HepG2 (cell line): ENCODE results near the gene TOP1. TPM values are rescaled to one million over a fixed set of nuclear protein-coding genes. Genes with fewer than 3 reads are reported as not detected.

Experiments
- BORCS8-MEF2B ChIP-seq: sonication (generic); formaldehyde crosslinking; IDR thresholded peaks from 2 replicates; pipeline ENCODE4 v1.8.0; 2022; ENCODE audit warnings: mild to moderate bottlenecking, missing genetic modification reagents
- BRF2 ChIP-seq: sonication (generic); formaldehyde crosslinking; IDR thresholded peaks from 2 replicates; pipeline ENCODE4 v1.8.1; 2022; ENCODE audit warnings: mild to moderate bottlenecking, missing genetic modification reagents
- CENPX ChIP-seq: sonication (generic); formaldehyde crosslinking; IDR thresholded peaks from 2 replicates; pipeline ENCODE4 v1.9.0; 2021; ENCODE audit warnings: mild to moderate bottlenecking, missing genetic modification reagents, moderate library complexity
- ESRRA ChIP-seq: sonication (generic); formaldehyde crosslinking; IDR thresholded peaks from 2 replicates; pipeline ENCODE4 v1.5.1; 2020; ENCODE audit warnings: mild to moderate bottlenecking, low read depth, missing genetic modification reagents
- FOXK2 ChIP-seq: fragments of 450-650 bp; IDR thresholded peaks from 2 replicates; pipeline ENCODE4 v1.6.1; 2016
- GABPB1 ChIP-seq: IDR thresholded peaks from 2 replicates; pipeline ENCODE4 v1.6.1; 2016; ENCODE audit warnings: mild to moderate bottlenecking, missing genetic modification reagents, moderate library complexity, missing compliant biosample characterization
- GLI4 ChIP-seq: sonication (generic); formaldehyde crosslinking; IDR thresholded peaks from 2 replicates; pipeline ENCODE4 v1.5.1; 2020; ENCODE audit warnings: missing genetic modification reagents, mild to moderate bottlenecking, moderate library complexity, borderline replicate concordance
- GPN1 ChIP-seq: sonication (generic); formaldehyde crosslinking; IDR thresholded peaks from 2 replicates; pipeline ENCODE4 v1.5.1; 2020; ENCODE audit warnings: missing genetic modification reagents, borderline replicate concordance
- GTF2F1 ChIP-seq: fragments of 150-350 bp; IDR thresholded peaks from 2 replicates; pipeline ENCODE4 v1.6.1; 2014; ENCODE audit warnings: low read length
- HDAC2 ChIP-seq: sonication (generic); formaldehyde crosslinking; IDR thresholded peaks from 2 replicates; pipeline ENCODE4 v1.4.0; 2020; ENCODE audit warnings: missing genetic modification reagents
- HOXD1 ChIP-seq: sonication (generic); formaldehyde crosslinking; IDR thresholded peaks from 2 replicates; pipeline ENCODE4 v1.5.0; 2020; ENCODE audit warnings: missing genetic modification reagents
- KAT8 ChIP-seq: IDR thresholded peaks from 2 replicates; pipeline ENCODE4 v1.6.1; 2016; ENCODE audit warnings: missing genetic modification reagents, missing compliant biosample characterization
- KDM1A ChIP-seq: IDR thresholded peaks from 2 replicates; pipeline ENCODE4 v1.6.1; 2016; ENCODE audit warnings: missing compliant biosample characterization
- KDM6A ChIP-seq: IDR thresholded peaks from 2 replicates; pipeline ENCODE4 v1.6.1; 2016; ENCODE audit warnings: low read depth
- MTERF4 ChIP-seq: sonication (generic); formaldehyde crosslinking; IDR thresholded peaks from 2 replicates; pipeline ENCODE4 v1.8.0; 2023; ENCODE audit warnings: mild to moderate bottlenecking, missing genetic modification reagents
- MXI1 ChIP-seq: IDR thresholded peaks from 3 replicates; pipeline ENCODE4 v1.6.1; 2012; ENCODE audit warnings: low read depth, low read length, inconsistent platforms, borderline replicate concordance
- PHF5A ChIP-seq: IDR thresholded peaks from one replicate; pipeline ENCODE4 v1.6.1; 2018; ENCODE audit warnings: low read depth, missing genetic modification reagents; ENCODE audit not compliant: unreplicated experiment
- PITX1 ChIP-seq: sonication (generic); formaldehyde crosslinking; IDR thresholded peaks from 2 replicates; pipeline ENCODE4 v1.5.1; 2020; ENCODE audit warnings: mild to moderate bottlenecking, missing genetic modification reagents
- TCF7 ChIP-seq: sonication (generic); IDR thresholded peaks from 2 replicates; pipeline ENCODE4 v1.6.1; 2016; ENCODE audit warnings: antibody characterized with exemption, low read depth
- ZBTB26 ChIP-seq: IDR thresholded peaks from 2 replicates; pipeline ENCODE4 v1.6.1; 2016; ENCODE audit warnings: missing compliant biosample characterization, missing genetic modification reagents, borderline replicate concordance
- ZKSCAN1 ChIP-seq: fragments of 150-350 bp; IDR thresholded peaks from 2 replicates; pipeline ENCODE4 v1.6.1; 2014; ENCODE audit warnings: low read length
- ZNF503 ChIP-seq: sonication (generic); formaldehyde crosslinking; IDR thresholded peaks from 2 replicates; pipeline ENCODE4 v1.4.0; 2020; ENCODE audit warnings: missing genetic modification reagents
- ZNF737 ChIP-seq: sonication (generic); formaldehyde crosslinking; IDR thresholded peaks from 2 replicates; pipeline ENCODE4 v1.5.0; 2020; ENCODE audit warnings: missing genetic modification reagents, mild to moderate bottlenecking, borderline replicate concordance
- ZNF740 ChIP-seq: sonication (generic); formaldehyde crosslinking; IDR thresholded peaks from 2 replicates; pipeline ENCODE4 v1.4.0; 2020; ENCODE audit warnings: missing genetic modification reagents
- ZNF83 ChIP-seq: sonication (generic); formaldehyde crosslinking; IDR thresholded peaks from 2 replicates; pipeline ENCODE4 v1.4.0; 2020; ENCODE audit warnings: missing genetic modification reagents, mild to moderate bottlenecking, borderline replicate concordance
- ZSCAN12 ChIP-seq: sonication (generic); formaldehyde crosslinking; IDR thresholded peaks from 2 replicates; pipeline ENCODE4 v1.9.0; 2021; ENCODE audit warnings: mild to moderate bottlenecking, missing genetic modification reagents
- polyA plus RNA-seq, 8 experiments: library from polyadenylated mRNA; depleted of rRNA in 3 of 8; stranded (reverse) in 7 of 8; unstranded in 1 of 8; fragments of >200 nt; fragmentation: Illumina TruSeq in 4 of 8; extraction: Trizol in 4 of 8; gene quantifications; 2 replicates each; pipeline versions ENCODE4 v1.2.1 to v1.2.3, GENCODE V29; 2011 to 2016; ENCODE audit warnings: low read depth in 4 of 8, missing spikeins in 1 of 8, mixed read lengths in 1 of 8; ENCODE audit not compliant: insufficient read depth in 1 of 8
- total RNA-seq, 5 experiments: library from RNA; depleted of rRNA; stranded (reverse); fragments of >200 nt; fragmentation: Illumina TruSeq; extraction: Trizol; gene quantifications; 2 replicates each; pipeline ENCODE4 v1.2.3, GENCODE V29; 2016; ENCODE audit warnings: low read depth in 1 of 5

Gene TOP1
- total and polyA plus RNA-seq, 2 of the 13 experiments (the other 11 are each of a cell fraction or from before 2014, with no cell fraction given): 10.2 to 19.4 TPM

GRCh38 chr20:41136680-41137613, 108.3 kb downstream of the TOP1 start, which contains the start of gene PLCG1 (continued):
- TF ChIP-seq HDAC2 (CRISPR knock-in tag) (peak; percentile 67; the same call in 1 of the 2 replicates), GABPB1 (CRISPR knock-in tag) (peak; percentile 86), ESRRA (no peak), ZKSCAN1 (no peak), GTF2F1 (no peak), KDM6A (no peak), BORCS8-MEF2B (CRISPR knock-in tag) (peak; percentile 93), MXI1 (peak; percentile 53; the same call in 2 of the 3 replicates), PITX1 (CRISPR knock-in tag) (peak; percentile 43), PHF5A (CRISPR knock-in tag) (peak; percentile 91), ZSCAN12 (peak; percentile 82; the same call in 1 of the 2 replicates), KAT8 (CRISPR knock-in tag) (peak; percentile 75), ZNF83 (CRISPR knock-in tag) (no peak), ZNF740 (CRISPR knock-in tag) (peak; percentile 84), TCF7 (no peak), BRF2 (CRISPR knock-in tag) (peak; percentile 72; the same call in 1 of the 2 replicates), FOXK2 (no peak), ZBTB26 (CRISPR knock-in tag) (peak; percentile 57; the same call in 1 of the 2 replicates), ZNF503 (peak; percentile 88), MTERF4 (CRISPR knock-in tag) (no peak), GLI4 (CRISPR knock-in tag) (peak; percentile 8; the same call in 1 of the 2 replicates), CENPX (no peak), HOXD1 (CRISPR knock-in tag) (peak; percentile 91), KDM1A (CRISPR knock-in tag) (no peak), GPN1 (CRISPR knock-in tag) (no peak), ZNF737 (CRISPR knock-in tag) (no peak)
